ENCODE data around the gene OBSL1.

OBSL1 gene

GRCh38 chr2:219530048-219530963 lies 41.0 kb downstream of the OBSL1 start:
- peak; percentile 85 for DNase-seq (ENCODE audit: low spot score)

GRCh38 chr2:219527472-219527871 lies 43.9 kb downstream of the OBSL1 start:
- DNase-seq (ENCODE audit: low spot score): no peak

GRCh38 chr2:219527076-219527394 lies 44.3 kb downstream of the OBSL1 start:
- peak; percentile 24 for DNase-seq (ENCODE audit: low spot score)

- DNase-seq (ENCODE audit: low spot score): no peak
Measured at GRCh38 chr2:219526320-219527075, 44.8 kb downstream of the OBSL1 start.

GRCh38 chr2:219525533-219526232 lies 45.7 kb downstream of the OBSL1 start:
- DNase-seq (ENCODE audit: low spot score): no peak

- DNase-seq (ENCODE audit: low spot score): no peak
Measured at GRCh38 chr2:219524817-219525216, 46.5 kb downstream of the OBSL1 start.

GRCh38 chr2:219523031-219523671 lies 48.2 kb downstream of the OBSL1 start:
- no peak for DNase-seq (ENCODE audit: low spot score)

- peak; percentile 81 for DNase-seq (ENCODE audit: low spot score)
Measured at GRCh38 chr2:219522111-219523030, 49.0 kb downstream of the OBSL1 start.

- DNase-seq (ENCODE audit: low spot score): peak; percentile 56
Measured at GRCh38 chr2:219521066-219521880, 50.1 kb downstream of the OBSL1 start.

- no peak for DNase-seq (ENCODE audit: low spot score)
Measured at GRCh38 chr2:219520079-219520478, 51.3 kb downstream of the OBSL1 start.

- DNase-seq (ENCODE audit: low spot score): no peak
Measured at GRCh38 chr2:219519526-219519916, 51.8 kb downstream of the OBSL1 start.

- DNase-seq (ENCODE audit: low spot score): no peak
Measured at GRCh38 chr2:219517954-219518778, 53.2 kb downstream of the OBSL1 start.

- no peak for DNase-seq (ENCODE audit: low spot score)
Measured at GRCh38 chr2:219516888-219517287, 54.5 kb downstream of the OBSL1 start.

GRCh38 chr2:219515874-219516629 lies 55.3 kb downstream of the OBSL1 start:
- no peak for DNase-seq (ENCODE audit: low spot score)

- no peak for DNase-seq (ENCODE audit: low spot score)
Measured at GRCh38 chr2:219514836-219515235, 56.5 kb downstream of the OBSL1 start.

GRCh38 chr2:219514196-219514761 lies 57.1 kb downstream of the OBSL1 start, which contains the start of gene ASIC4:
ASIC4 (plus strand) TSS chr2:219514482; CDS start chr2:219514725, 243 bp downstream.
- DNase-seq (ENCODE audit: low spot score): no peak

- DNase-seq (ENCODE audit: low spot score): no peak
Measured at GRCh38 chr2:219513787-219514186, 57.6 kb downstream of the OBSL1 start.
